IPS DF 19.7 (cell line): ENCODE measurements around the gene DCUN1D4.

Source experiments
- DNase-seq: peaks from one replicate; pipeline ENCODE4 v3.0.0-alpha.2; 2013; ENCODE audit warnings: low read depth, low spot score

Gene DCUN1D4

DNA sequence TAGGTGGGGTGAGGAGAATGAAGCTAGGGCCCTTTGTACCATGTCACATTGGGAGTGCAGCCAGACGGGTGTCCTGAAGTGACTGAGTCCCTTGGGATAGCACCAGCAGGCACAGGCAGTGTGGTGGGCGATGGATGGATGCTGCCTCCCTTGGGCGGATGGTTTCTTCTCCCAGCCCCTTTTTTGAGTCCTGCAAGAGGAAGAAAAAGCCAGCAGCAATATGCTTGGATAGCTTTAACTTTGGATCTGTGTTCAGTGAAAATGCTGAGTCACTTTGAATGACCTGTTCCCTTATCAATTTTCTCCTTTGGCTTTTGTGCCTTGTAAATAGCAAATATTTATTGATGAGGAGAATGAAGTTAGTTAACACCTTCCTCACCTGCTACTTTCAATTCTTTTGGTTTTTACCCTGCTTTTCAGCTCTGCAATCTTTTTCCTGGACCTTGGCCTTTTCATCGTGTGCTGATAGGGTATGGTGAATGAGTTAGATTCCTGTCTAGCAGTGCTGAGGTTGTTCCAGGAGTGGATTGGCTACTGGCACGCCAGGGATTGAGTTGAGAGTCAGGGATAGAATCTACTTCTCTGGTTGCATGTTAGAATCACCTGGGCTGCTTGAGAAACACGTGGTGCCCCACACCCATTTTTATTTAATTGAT lies 10.2 kb downstream of the DCUN1D4 start:
- DNase-seq = no peak

DNA sequence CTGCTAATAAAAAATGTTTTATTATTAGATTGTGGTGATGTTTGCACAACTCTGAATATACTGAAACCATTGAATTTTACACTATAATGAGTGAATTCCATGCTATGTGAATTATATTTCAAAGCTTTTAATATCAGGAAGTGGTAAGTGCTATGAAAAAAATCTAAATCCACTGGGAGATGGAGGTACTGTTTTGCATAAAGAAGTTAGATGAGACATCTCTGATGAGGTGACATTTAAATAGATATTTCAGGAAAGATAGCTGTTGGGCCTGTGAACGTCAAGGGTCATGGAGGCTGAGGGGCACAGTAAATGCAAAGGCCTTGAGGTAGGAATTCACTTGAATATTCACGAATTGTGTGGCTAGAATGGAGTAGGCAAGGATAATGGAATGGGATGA lies 12.3 kb downstream of the DCUN1D4 start:
- no peak for DNase-seq

DNA sequence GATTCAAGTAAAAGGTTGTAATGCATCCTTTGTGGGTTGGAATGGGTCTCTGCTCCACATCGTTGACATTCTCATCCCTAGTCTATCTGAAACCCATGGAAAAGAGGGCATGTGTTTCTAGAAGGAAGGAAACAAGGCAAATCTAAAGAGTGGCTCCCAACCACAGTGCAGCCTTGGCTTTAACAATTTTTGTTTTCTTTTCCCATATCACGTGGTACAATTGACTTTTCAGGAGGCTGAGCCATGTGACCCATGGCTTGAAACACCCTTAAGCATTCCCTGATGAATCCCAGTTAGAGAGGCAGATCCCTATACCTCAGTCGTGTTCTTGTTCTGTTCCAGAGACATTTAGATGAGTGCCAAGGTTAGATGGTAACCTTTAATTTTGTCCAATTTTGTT lies 12.8 kb downstream of the DCUN1D4 start:
- DNase-seq = no peak

- no peak for DNase-seq
Observed at GRCh38 chr4:51858605-51859202, 15.8 kb downstream of the DCUN1D4 start.

DNA sequence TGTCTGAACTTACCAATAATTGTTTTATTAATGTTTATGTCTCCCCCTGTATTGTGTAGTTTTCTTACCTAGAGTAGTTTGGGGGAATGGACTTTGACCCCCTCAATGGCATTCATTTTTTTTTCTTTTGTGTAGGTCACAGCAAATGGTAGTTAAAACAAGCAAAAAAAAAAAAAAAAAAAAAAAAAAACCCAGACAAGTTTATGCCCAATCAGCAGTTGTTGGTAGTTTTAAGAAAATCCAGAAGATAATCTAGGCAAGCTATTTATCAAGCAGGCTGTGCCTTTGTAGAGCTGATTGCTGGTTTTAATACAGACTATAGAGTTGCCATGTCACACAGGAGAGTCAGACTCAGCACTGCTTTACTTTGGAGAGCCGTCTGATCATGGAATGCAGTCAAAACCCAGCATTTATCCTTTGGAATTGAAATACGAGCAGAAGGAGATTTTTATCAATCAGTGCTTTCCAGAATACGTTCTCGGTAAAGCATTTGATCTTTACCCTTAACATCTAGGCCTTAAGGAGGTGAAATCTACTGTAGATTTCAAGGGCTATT lies 16.6 kb downstream of the DCUN1D4 start:
- no peak for DNase-seq

GRCh38 chr4:51862199-51862598 lies 19.2 kb downstream of the DCUN1D4 start:
- no peak for DNase-seq

DNA sequence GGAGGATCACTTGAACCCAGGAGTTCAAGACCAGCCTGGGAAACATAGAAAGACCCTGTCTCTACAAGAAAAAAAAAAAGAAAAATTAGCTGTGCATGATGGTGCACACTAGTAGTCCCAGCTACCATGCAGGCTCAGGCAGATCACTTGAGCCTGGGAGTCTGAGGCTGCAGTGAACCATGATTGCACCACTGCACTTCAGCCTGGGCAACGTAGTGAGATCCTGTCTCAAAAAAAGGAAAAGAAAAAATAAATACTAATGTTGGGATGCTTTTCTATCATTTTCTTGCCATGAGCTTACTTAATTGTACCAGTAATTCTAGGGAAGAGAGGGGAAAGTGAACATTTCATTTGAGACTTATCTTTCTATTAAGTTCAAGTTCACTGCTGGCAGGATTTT lies 19.8 kb downstream of the DCUN1D4 start:
- DNase-seq = no peak

- no peak for DNase-seq
Observed at GRCh38 chr4:51865717-51866116, 22.8 kb downstream of the DCUN1D4 start.

- no peak for DNase-seq
Observed at GRCh38 chr4:51866835-51867234, 23.9 kb downstream of the DCUN1D4 start.

DNA sequence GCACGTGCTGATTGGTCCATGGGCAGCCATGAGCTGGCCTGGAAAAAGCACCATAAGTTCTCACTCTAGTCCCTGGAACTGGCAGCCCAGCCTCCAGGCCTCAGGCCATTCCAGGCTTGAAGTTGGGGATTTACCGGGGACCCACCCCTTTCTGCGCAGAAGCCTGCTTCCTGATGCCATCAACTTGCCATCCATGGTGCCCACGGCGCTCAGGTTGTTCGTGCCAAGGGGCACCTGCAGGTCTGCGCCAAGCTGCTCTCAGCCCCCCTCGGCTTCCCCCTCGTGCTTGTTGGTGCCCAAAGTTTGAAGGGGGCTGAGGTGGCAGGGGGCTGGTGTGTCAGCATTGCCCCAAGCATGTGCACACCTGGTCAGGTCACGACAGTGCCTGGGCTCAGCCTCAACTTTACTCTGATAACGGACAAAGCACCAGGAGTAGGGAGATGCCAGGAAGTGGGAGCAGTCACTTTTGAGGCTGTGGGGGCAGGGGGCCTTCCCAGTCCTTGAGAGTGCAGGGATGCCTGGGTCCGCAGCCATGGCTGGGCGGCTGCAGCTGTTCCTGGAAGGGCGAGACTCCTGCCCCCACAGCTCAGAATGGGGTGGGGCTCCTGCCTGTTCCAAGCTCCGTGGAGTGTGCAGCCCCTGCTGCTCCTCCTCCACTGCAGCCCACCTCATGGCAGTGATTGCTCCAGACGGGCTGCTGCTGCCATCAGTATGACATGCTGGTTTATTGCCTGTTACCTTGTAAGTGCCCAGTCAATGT lies 24.9 kb downstream of the DCUN1D4 start:
- DNase-seq = no peak

GRCh38 chr4:51868449-51868847 lies 25.5 kb downstream of the DCUN1D4 start:
- DNase-seq = no peak

- no peak for DNase-seq
Observed at GRCh38 chr4:51870441-51871188, 27.7 kb downstream of the DCUN1D4 start.

- DNase-seq = no peak
Observed at GRCh38 chr4:51872283-51872997, 29.5 kb downstream of the DCUN1D4 start.

- no peak for DNase-seq
Observed at GRCh38 chr4:51874551-51874950, 31.6 kb downstream of the DCUN1D4 start.

- no peak for DNase-seq
Observed at GRCh38 chr4:51878431-51878830, 35.5 kb downstream of the DCUN1D4 start.

DNA sequence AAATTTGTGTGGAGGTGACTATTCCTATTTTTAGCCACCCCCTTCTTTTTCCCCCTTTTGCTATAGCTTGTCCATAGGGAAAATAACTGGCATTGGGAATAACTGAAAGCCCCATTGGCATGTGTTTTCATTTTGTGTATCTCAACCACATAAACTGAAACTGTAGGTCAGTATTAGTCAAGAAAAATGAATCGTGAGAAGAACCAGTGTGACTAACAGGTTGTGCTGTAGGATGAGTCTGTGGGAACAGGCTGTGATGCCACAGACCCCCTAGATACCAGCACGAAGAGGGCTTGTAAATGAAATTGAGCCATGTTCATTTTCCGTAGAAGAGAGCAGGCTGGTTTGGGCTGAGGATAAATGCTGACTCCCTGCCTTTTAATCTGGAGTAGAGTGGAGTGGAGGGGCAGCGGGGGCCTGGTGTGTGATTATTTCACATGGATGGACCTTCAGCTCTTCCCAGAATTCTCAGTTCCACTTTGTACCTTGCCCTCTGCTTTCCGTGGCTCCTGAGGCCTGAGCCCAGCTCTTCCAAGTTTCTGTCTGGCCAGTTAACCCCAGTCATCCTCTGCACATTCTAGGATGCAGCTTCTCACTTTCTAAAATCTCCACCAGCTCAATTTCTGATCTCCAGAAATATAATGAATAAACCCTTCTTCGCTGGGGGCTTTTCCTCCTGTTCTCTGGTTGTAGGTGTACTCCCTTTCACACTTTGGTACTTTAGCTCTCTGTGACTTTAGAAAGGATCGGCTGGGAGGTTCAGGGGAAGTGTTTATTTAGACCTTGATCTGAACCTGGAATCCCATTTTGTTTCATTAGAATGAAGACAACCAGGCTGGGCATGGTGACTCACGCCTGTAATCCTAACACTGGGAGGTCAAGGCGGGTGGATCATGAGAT lies 37.3 kb downstream of the DCUN1D4 start:
- DNase-seq = no peak

GRCh38 chr4:51884055-51884454 lies 41.1 kb downstream of the DCUN1D4 start:
- DNase-seq = no peak

- peak; percentile 17 for DNase-seq
Observed at GRCh38 chr4:51884606-51885005, 41.7 kb downstream of the DCUN1D4 start.

DNA sequence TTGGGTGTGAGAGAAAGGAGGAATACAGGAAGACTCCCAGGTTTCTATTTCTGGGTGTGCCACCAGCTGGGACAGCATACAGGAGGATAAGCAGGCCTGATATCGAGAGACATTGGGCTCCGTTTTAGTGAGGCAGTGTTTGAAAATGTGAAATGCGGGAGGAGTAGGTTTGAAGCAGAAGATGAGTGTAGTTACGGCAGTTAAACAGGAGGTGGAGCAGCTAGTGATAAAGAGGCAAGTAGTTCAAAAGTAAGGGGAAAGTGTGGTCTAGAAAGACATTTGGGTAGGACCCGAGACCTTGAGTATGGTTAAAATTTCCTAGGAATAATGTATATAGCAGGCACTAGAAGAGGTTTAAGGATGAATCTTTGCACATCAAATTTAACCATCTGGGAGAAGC lies 42.4 kb downstream of the DCUN1D4 start:
- peak; percentile 40 for DNase-seq

GRCh38 chr4:51890760-51891159 lies 47.8 kb downstream of the DCUN1D4 start:
- no peak for DNase-seq
